Measurements from ENCODE around the gene EPM2A. TPM values are rescaled to one million over a fixed set of nuclear protein-coding genes. Genes with fewer than 3 reads are reported as not detected.
A peak's percentile ranks its signal among the peaks of the same experiment; 100 is the strongest.

The EPM2A gene
- total RNA-seq, 5 donors from 2014 or later (not counting 1 experiment from before 2014, with no cell fraction given): 9.0 to 13.5 (median 10.7) TPM

DNA sequence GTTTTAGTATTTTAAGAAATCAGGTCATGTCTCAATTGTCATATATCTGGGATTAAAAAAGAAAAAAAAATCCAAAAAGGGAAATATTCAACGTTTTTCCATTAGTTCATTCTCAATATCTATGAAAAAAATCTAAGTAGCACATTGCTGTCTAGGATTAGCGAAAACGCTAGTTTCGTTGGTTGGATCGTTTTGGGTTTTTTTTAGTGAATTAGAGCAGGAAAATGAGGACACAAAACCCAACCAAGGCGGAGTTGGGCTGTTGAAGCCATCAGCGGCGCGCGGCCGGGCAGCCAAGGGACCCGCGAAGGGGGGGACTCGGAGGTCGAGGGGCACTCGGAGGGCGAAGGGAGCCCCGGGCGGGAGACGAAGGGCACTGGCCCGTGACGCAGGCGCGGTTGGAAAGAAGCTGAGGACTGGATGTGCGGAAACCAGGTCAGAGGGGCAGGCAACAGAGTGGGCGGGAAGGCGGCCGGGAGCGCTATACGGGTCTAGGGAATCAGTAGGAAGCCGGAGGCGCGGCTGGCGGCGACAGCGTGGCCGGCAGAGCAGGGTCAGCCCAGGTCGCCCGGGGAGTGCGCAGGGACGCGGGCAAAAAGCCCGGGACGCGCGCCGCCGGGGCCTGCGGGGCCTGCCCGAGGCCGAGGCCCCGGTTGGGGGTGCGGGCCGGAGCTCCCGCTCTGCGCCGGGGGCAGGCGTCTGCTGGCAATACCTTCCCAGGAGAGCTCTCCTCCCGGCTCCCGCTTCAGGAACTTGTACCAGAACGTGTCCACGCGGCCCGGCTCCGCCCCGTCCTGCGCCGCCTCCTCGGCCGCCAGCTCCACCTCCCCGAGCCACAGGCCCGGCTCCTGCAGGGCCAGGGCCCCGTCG, 599 bp downstream of the EPM2A start:
- no peaks in the 10 kb centered on the region for H3K36me3 ChIP-seq (ENCODE audit: control insufficient read depth in 2 of 2, extremely low read depth in 1 of 2, insufficient read depth in 1 of 2, low read length in 1 of 2)
- H3K4me3 ChIP-seq (ENCODE audit: control insufficient read depth in 1 of 2, extremely low read depth in 1 of 2, low read length in 1 of 2): peak overlapping the region; percentile 74 to 92
- H3K36me3 Mint-ChIP-seq: peaks cover 7% of the 10 kb centered on the region
- WGBS (ENCODE audit: insufficient coverage): under 1% methylated on average over 71 of the region's 74 CpGs
- DNase-seq (peak in 34 of 35 experiments; percentile 13 to 68 (median 40)), ATAC-seq (replicated peaks in 1 of 4) (peak; percentile 66 to 79 (median 75))
- H3K27ac ChIP-seq (ENCODE audit: low read length): peak overlapping the region; percentile 62
- H3K9me3 ChIP-seq: peaks cover 2% of the 10 kb centered on the region
- no peaks in the 10 kb centered on the region for H3K27me3 Mint-ChIP-seq
- ChIA-PET POLR2A (interaction anchor here (0.5 to 1.3 kb wide), 4 partner anchors 77 to 1468 kb away, joined by 3 to 9 read pairs (median 4); partner anchors contain the start of gene SHPRH (in 1 of the 2)), CTCF (interaction anchor here (0.5 to 2.1 kb wide), 3 partner anchors 80 to 1645 kb away, joined by 3 to 16 read pairs (median 4); partner anchors contain the start of gene FBXO30 (in 1 of the 2))
- peaks cover 4% of the 10 kb centered on the region in 2 experiments for H3K4me1 ChIP-seq (ENCODE audit: control insufficient read depth in 1 of 2, extremely low read depth in 1 of 2, insufficient read depth in 2 of 2, low read length in 2 of 2)
- peaks cover 15 to 22% (median 22%) of the 10 kb centered on the region in 3 donors for H3K4me1 Mint-ChIP-seq
- H3K27me3 ChIP-seq (replicated peaks in 1 of 2; ENCODE audit: control insufficient read depth in 2 of 2, extremely low read depth in 1 of 2, insufficient read depth in 2 of 2, low read length in 1 of 2): no peaks in the 10 kb centered on the region
- H3K27ac Mint-ChIP-seq: peak overlapping the region; percentile 93 to 94
- H3K9me3 Mint-ChIP-seq: peaks cover 0 to 3% (median 1%) of the 10 kb centered on the region in 3 donors
- H3K4me3 Mint-ChIP-seq: peak overlapping the region; percentile 94 to 99 (median 95)

DNA sequence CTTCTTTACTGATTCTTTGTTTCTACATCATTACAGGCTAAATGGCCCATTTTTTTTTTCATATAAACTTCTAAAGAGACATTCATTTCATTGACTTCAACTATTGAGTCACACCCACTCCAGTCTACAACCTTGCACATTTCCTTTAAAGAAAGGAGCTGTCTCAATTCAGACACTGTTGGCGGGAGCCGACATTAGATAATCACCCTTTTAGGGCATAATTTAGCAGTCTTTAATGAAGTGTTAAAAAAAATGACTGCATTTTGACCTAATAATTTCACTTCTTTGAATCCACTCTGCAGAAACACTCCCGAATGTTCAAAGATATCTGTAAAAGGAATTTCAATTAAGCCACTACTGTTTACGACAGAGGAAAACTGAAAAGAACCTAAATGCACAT, 1.5 kb downstream of the EPM2A start:
- CTCF ChIA-PET: interaction anchor here in 1 of 2 donors (0.7 to 1.2 kb wide), 2 partner anchors 28 to 80 kb away, joined by 3 to 4 read pairs; no protein-coding TSS in a partner anchor
- no peak overlapping the region for H3K4me3 ChIP-seq (ENCODE audit: control insufficient read depth in 1 of 2, extremely low read depth in 1 of 2, low read length in 1 of 2)
- H3K27me3 ChIP-seq (replicated peaks in 1 of 2; ENCODE audit: control insufficient read depth in 2 of 2, extremely low read depth in 1 of 2, insufficient read depth in 2 of 2, low read length in 1 of 2): no peaks in the 10 kb centered on the region

DNA sequence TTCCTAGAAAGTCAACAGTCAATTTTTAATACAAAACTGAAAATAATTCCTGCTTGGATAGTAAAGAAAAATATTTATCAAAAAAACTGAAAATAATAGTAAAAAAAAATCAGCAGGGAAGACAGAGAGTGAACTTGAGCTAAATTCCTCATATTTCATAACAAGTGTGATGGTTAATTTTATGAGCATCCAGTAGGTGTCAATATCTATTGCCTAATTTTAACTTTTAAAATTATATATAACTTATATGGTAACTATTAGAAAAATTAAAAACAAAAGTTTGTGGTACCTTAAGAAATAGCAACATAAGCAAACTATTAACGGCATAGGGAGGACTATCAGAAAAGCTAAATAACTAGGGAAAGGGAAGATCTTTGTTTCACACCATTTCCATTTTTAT, 2.1 kb downstream of the EPM2A start:
- ChIA-PET POLR2A (interaction anchor here (0.5 to 1.0 kb wide), 4 partner anchors 82 to 1381 kb away, joined by 3 to 5 read pairs (median 4); partner anchors contain the start of gene FBXO30 (in 1 of the 2)), CTCF (interaction anchor here in 1 of 2 donors (1.2 kb wide), 1 partner anchor 81 kb away, joined by 4 read pairs; no protein-coding TSS in a partner anchor)
- no peak overlapping the region for H3K27ac ChIP-seq (ENCODE audit: low read length)
- no peaks in the 10 kb centered on the region for H3K27me3 Mint-ChIP-seq
- ATAC-seq (replicated peaks in 1 of 4): no peak
- H3K4me1 Mint-ChIP-seq: peaks cover 16 to 22% (median 22%) of the 10 kb centered on the region in 3 donors
- no peak overlapping the region for H3K4me3 Mint-ChIP-seq
- DNase-seq: no peak
- H3K9me3 ChIP-seq: peaks cover 2% of the 10 kb centered on the region
- H3K27me3 ChIP-seq (replicated peaks in 1 of 2; ENCODE audit: control insufficient read depth in 2 of 2, extremely low read depth in 1 of 2, insufficient read depth in 2 of 2, low read length in 1 of 2): no peaks in the 10 kb centered on the region
- peaks cover 4% of the 10 kb centered on the region in 2 experiments for H3K4me1 ChIP-seq (ENCODE audit: control insufficient read depth in 1 of 2, extremely low read depth in 1 of 2, insufficient read depth in 2 of 2, low read length in 2 of 2)
- no CpG with 5 or more reads among the region's 1 CpG for WGBS (ENCODE audit: insufficient coverage)
- H3K9me3 Mint-ChIP-seq: peaks cover 0 to 5% (median 5%) of the 10 kb centered on the region in 3 donors
- H3K27ac Mint-ChIP-seq: no peak overlapping the region
- H3K4me3 ChIP-seq (ENCODE audit: control insufficient read depth in 1 of 2, extremely low read depth in 1 of 2, low read length in 1 of 2): no peak overlapping the region
- H3K36me3 ChIP-seq (ENCODE audit: control insufficient read depth in 2 of 2, extremely low read depth in 1 of 2, insufficient read depth in 1 of 2, low read length in 1 of 2): no peaks in the 10 kb centered on the region
- H3K36me3 Mint-ChIP-seq: peaks cover 13% of the 10 kb centered on the region

More for the DNA sequence above, 1.5 kb downstream of the EPM2A start:
- ATAC-seq (replicated peaks in 1 of 4) (no peak), DNase-seq (no peak)
- peaks cover 10% of the 10 kb centered on the region for H3K36me3 Mint-ChIP-seq
- Histone ChIP-seq H3K27ac (ENCODE audit: low read length) (no peak overlapping the region), H3K36me3 (ENCODE audit: control insufficient read depth in 2 of 2, extremely low read depth in 1 of 2, insufficient read depth in 1 of 2, low read length in 1 of 2) (no peaks in the 10 kb centered on the region), H3K9me3 (peaks cover 2% of the 10 kb centered on the region), H3K4me1 (ENCODE audit: control insufficient read depth in 1 of 2, extremely low read depth in 1 of 2, insufficient read depth in 2 of 2, low read length in 2 of 2) (peaks cover 4% of the 10 kb centered on the region in 2 experiments)
- POLR2A ChIA-PET: interaction anchor here in 1 of 2 donors (0.6 kb wide), 1 partner anchor 199 kb away, joined by 3 read pairs; no protein-coding TSS in a partner anchor
- H3K27ac Mint-ChIP-seq: peak overlapping the region in 1 of 2 donors; percentile 28
- peaks cover 0 to 5% (median 3%) of the 10 kb centered on the region in 3 donors for H3K9me3 Mint-ChIP-seq
- H3K27me3 Mint-ChIP-seq: no peaks in the 10 kb centered on the region
- WGBS (ENCODE audit: insufficient coverage): no CpG with 5 or more reads among the region's 4 CpGs
- H3K4me3 Mint-ChIP-seq: peak overlapping the region; percentile 60 to 99 (median 94)
- peaks cover 15 to 22% (median 22%) of the 10 kb centered on the region in 3 donors for H3K4me1 Mint-ChIP-seq

DNA sequence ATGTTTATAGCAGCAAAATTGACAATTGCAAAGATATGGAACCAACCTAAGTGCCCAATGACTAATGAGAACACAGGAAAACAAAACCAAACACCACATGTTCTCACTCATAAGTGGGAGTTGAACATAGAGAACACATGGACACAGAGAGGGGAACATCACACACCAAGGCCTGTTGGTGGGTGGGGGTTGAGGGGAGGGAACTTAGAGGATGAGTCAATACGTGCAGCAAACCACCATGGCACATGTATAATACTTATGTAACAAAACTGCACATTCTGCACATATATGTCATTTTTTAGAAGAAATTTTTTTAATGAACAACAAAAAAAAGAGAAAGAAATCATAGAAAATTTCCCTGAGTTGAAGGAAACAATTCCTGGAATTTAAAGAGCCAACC, 3.9 kb downstream of the EPM2A start:
- POLR2A ChIA-PET: no interaction called here

DNA sequence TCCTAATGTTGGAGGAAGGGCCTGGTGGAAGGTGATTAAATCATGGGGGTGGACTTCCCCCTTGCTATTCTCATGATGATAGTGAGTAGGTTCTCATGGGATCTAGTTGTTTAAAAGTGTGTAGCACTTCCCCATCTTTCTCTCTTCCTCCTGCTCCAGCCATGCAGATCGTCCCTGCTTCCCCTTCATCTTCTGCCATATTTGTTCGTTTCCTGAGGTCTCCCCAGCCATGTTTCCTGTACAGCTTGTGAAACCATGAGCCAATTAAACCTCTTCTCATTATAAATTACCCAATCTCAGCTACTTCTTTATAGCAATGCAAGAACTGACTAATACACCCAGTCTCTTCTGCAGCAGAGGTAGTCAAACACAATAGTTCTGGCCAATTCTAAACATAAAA, 5.4 kb downstream of the EPM2A start:
- H3K4me3 Mint-ChIP-seq: no peak overlapping the region
- H3K27me3 ChIP-seq (replicated peaks in 1 of 2; ENCODE audit: control insufficient read depth in 2 of 2, extremely low read depth in 1 of 2, insufficient read depth in 2 of 2, low read length in 1 of 2): no peaks in the 10 kb centered on the region
- H3K9me3 ChIP-seq: peaks cover 2% of the 10 kb centered on the region
- 90% methylated on average over 2 of the region's 2 CpGs for WGBS (ENCODE audit: insufficient coverage)
- no peaks in the 10 kb centered on the region for H3K27me3 Mint-ChIP-seq
- no peak overlapping the region for H3K4me3 ChIP-seq (ENCODE audit: control insufficient read depth in 1 of 2, extremely low read depth in 1 of 2, low read length in 1 of 2)
- H3K36me3 Mint-ChIP-seq: peaks cover 18% of the 10 kb centered on the region
- CTCF ChIA-PET: interaction anchor here in 1 of 2 donors (0.8 kb wide), 1 partner anchor 98 kb away, joined by 5 read pairs; no protein-coding TSS in a partner anchor
- H3K4me1 Mint-ChIP-seq: peaks cover 11 to 22% (median 13%) of the 10 kb centered on the region in 3 donors
- no peak for DNase-seq
- no peak for ATAC-seq (replicated peaks in 1 of 4)
- H3K9me3 Mint-ChIP-seq: peaks cover 2 to 10% (median 5%) of the 10 kb centered on the region in 3 donors
- no peaks in the 10 kb centered on the region for H3K4me1 ChIP-seq (ENCODE audit: control insufficient read depth in 1 of 2, extremely low read depth in 1 of 2, insufficient read depth in 2 of 2, low read length in 2 of 2)
- no peak overlapping the region for H3K27ac Mint-ChIP-seq
- POLR2A ChIA-PET: no interaction called here
- no peak overlapping the region for H3K27ac ChIP-seq (ENCODE audit: low read length)
- H3K36me3 ChIP-seq (ENCODE audit: control insufficient read depth in 2 of 2, extremely low read depth in 1 of 2, insufficient read depth in 1 of 2, low read length in 1 of 2): no peaks in the 10 kb centered on the region

More for the DNA sequence above, 3.9 kb downstream of the EPM2A start:
- ATAC-seq (replicated peaks in 1 of 4) (no peak), DNase-seq (peak in 1 of 35 experiments; percentile 1)
- no CpG with 5 or more reads among the region's 1 CpG for WGBS (ENCODE audit: insufficient coverage)
- Mint-ChIP-seq H3K9me3 (peaks cover 0 to 10% (median 5%) of the 10 kb centered on the region in 3 donors), H3K4me3 (no peak overlapping the region), H3K36me3 (peaks cover 18% of the 10 kb centered on the region), H3K4me1 (peaks cover 16 to 22% (median 19%) of the 10 kb centered on the region in 3 donors), H3K27me3 (no peaks in the 10 kb centered on the region), H3K27ac (no peak overlapping the region)
- H3K4me3 ChIP-seq (ENCODE audit: control insufficient read depth in 1 of 2, extremely low read depth in 1 of 2, low read length in 1 of 2): no peak overlapping the region
- no peaks in the 10 kb centered on the region for H3K36me3 ChIP-seq (ENCODE audit: control insufficient read depth in 2 of 2, extremely low read depth in 1 of 2, insufficient read depth in 1 of 2, low read length in 1 of 2)
- CTCF ChIA-PET: no interaction called here
- no peaks in the 10 kb centered on the region for H3K27me3 ChIP-seq (replicated peaks in 1 of 2; ENCODE audit: control insufficient read depth in 2 of 2, extremely low read depth in 1 of 2, insufficient read depth in 2 of 2, low read length in 1 of 2)
- no peak overlapping the region for H3K27ac ChIP-seq (ENCODE audit: low read length)
- H3K9me3 ChIP-seq: peaks cover 2% of the 10 kb centered on the region
- no peaks in the 10 kb centered on the region for H3K4me1 ChIP-seq (ENCODE audit: control insufficient read depth in 1 of 2, extremely low read depth in 1 of 2, insufficient read depth in 2 of 2, low read length in 2 of 2)
